ENCODE data around the gene UST.

The UST gene

DNA sequence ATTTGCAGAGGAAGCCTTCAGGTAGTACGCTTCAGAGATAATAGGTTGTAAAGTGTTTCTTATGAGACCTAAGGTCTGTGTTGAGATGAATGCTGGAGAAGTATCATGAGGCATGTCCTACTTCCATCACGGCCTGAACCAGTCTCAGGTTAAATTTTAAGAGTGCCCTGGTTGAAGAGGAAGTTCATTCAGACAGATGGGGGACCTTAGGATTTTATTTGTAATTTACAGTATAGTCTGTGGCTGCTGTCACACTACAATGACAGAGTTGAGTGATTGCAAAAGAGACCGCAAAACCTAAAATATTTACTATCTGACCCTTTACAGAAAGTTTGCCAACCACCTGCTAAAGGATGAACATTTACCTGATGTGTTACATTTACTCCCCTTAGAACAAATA, 70.9 kb downstream of the UST start:
- H3K4me2 ChIP-seq (ENCODE audit: low read length): no peak overlapping the region

DNA sequence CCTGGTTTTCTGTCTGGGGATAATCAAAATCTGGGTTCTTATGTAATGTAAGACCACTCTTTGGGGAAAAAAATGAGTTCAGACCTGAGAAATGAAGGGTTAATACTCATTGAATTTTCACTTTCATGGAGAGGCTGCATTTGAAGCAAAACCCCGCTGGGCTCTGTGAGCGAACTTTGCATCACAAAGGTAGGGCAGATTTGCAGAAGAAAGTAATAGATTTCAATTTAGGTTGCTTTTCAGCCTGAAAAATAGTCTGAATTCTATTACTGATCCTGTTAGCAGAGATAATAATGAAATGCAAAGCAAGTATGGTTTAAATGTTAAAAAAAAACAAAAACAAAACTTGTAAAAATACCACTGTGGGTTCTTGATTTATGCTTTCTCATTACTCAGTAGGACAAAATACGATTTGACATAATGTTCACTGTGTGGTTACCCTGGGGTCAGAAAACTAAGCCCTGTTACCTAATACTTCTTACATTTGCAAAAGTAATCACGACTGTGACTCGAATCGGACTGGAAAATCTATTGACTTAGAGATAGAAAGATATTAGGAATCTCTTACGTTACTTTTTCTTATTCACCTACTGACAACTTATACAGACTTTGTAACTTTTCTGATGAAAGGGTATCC, 72.2 kb downstream of the UST start:
- Histone ChIP-seq H3K4me2 (ENCODE audit: low read length) (no peak overlapping the region), H3K36me3 (ENCODE audit: control insufficient read depth, low read length) (no peaks in the 10 kb centered on the region), H3K4me1 (ENCODE audit: control insufficient read depth, low read length) (no peaks in the 10 kb centered on the region), H4K20me1 (ENCODE audit: control insufficient read depth, insufficient read depth, low read depth, low read length) (no peaks in the 10 kb centered on the region), H3K4me3 (ENCODE audit: low read length) (no peak overlapping the region), H3K27me3 (ENCODE audit: control insufficient read depth, low read length) (peaks cover 6% of the 10 kb centered on the region), H3K27ac (ENCODE audit: low read depth, low read length) (no peak overlapping the region), H3K9me2 (replicated peaks; ENCODE audit: control insufficient read depth, low read length) (no peaks in the 10 kb centered on the region), H3F3A (ENCODE audit: control insufficient read depth, insufficient read depth) (no peaks in the 10 kb centered on the region), H3K9me3 (ENCODE audit: control insufficient read depth, insufficient read depth, low read length) (no peaks in the 10 kb centered on the region), H3K79me2 (ENCODE audit: control insufficient read depth, low read length) (no peaks in the 10 kb centered on the region)
- TF ChIP-seq, protein P1, sequence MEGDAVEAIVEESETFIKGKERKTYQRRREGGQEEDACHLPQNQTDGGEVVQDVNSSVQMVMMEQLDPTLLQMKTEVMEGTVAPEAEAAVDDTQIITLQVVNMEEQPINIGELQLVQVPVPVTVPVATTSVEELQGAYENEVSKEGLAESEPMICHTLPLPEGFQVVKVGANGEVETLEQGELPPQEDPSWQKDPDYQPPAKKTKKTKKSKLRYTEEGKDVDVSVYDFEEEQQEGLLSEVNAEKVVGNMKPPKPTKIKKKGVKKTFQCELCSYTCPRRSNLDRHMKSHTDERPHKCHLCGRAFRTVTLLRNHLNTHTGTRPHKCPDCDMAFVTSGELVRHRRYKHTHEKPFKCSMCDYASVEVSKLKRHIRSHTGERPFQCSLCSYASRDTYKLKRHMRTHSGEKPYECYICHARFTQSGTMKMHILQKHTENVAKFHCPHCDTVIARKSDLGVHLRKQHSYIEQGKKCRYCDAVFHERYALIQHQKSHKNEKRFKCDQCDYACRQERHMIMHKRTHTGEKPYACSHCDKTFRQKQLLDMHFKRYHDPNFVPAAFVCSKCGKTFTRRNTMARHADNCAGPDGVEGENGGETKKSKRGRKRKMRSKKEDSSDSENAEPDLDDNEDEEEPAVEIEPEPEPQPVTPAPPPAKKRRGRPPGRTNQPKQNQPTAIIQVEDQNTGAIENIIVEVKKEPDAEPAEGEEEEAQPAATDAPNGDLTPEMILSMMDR (IDR thresholded peaks at IDR 0.05; ENCODE audit: low read depth, low read length, poor library complexity, severe bottlenecking): no peak
- TF ChIP-seq EZH2phosphoT487 (IDR thresholded peaks at IDR 0.05; ENCODE audit: borderline replicate concordance, low read length): no peak

More for the DNA sequence above, 70.9 kb downstream of the UST start:
- H3K9me3 ChIP-seq (ENCODE audit: control insufficient read depth, insufficient read depth, low read length): no peaks in the 10 kb centered on the region
- no peak overlapping the region for H3K27ac ChIP-seq (ENCODE audit: low read depth, low read length)
- no peak overlapping the region for H3K4me3 ChIP-seq (ENCODE audit: low read length)
- H3K9me2 ChIP-seq (replicated peaks; ENCODE audit: control insufficient read depth, low read length): no peaks in the 10 kb centered on the region
- peaks cover 6% of the 10 kb centered on the region; the same call in 1 of the 2 replicates for H3K27me3 ChIP-seq (ENCODE audit: control insufficient read depth, low read length)
- no peaks in the 10 kb centered on the region for H3K36me3 ChIP-seq (ENCODE audit: control insufficient read depth, low read length)
- TF ChIP-seq, protein P1 (IDR thresholded peaks at IDR 0.05; ENCODE audit: low read depth, low read length, poor library complexity, severe bottlenecking): no peak
- no peak for TF ChIP-seq EZH2phosphoT487 (IDR thresholded peaks at IDR 0.05; ENCODE audit: borderline replicate concordance, low read length)
- H3K79me2 ChIP-seq (ENCODE audit: control insufficient read depth, low read length): no peaks in the 10 kb centered on the region
- H3F3A ChIP-seq (ENCODE audit: control insufficient read depth, insufficient read depth): no peaks in the 10 kb centered on the region
- H3K4me1 ChIP-seq (ENCODE audit: control insufficient read depth, low read length): no peaks in the 10 kb centered on the region
- H4K20me1 ChIP-seq (ENCODE audit: control insufficient read depth, insufficient read depth, low read depth, low read length): no peaks in the 10 kb centered on the region

DNA sequence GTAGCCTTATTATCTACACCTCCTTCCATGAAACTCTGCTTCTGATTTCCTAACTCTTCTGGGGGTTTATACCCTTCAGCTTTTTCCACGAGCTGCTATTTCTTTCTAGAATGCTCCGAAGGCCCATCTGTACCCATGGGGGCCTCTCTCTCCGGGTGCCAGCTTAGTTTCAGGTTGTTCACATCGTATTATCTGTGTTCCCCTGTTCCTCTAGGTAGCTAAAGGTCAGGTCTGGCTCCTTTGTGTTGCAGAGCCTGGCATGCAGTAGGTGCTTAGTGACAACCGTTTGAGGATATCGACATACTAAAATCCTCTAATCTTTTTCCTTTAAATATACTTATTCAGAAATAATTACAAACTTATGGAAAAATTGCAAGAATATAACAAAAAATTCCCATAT, 73.0 kb downstream of the UST start:
- Histone ChIP-seq H3K4me3 (ENCODE audit: low read length) (no peak overlapping the region), H3K79me2 (ENCODE audit: control insufficient read depth, low read length) (no peaks in the 10 kb centered on the region), H3K9me3 (ENCODE audit: control insufficient read depth, insufficient read depth, low read length) (no peaks in the 10 kb centered on the region), H4K20me1 (ENCODE audit: control insufficient read depth, insufficient read depth, low read depth, low read length) (no peaks in the 10 kb centered on the region), H3K4me1 (ENCODE audit: control insufficient read depth, low read length) (no peaks in the 10 kb centered on the region), H3K4me2 (ENCODE audit: low read length) (no peak overlapping the region), H3K9me2 (replicated peaks; ENCODE audit: control insufficient read depth, low read length) (no peaks in the 10 kb centered on the region), H3K36me3 (ENCODE audit: control insufficient read depth, low read length) (no peaks in the 10 kb centered on the region), H3K27me3 (ENCODE audit: control insufficient read depth, low read length) (peaks cover 6% of the 10 kb centered on the region), H3K27ac (ENCODE audit: low read depth, low read length) (no peak overlapping the region), H3F3A (ENCODE audit: control insufficient read depth, insufficient read depth) (no peaks in the 10 kb centered on the region)
- TF ChIP-seq EZH2phosphoT487 (IDR thresholded peaks at IDR 0.05; ENCODE audit: borderline replicate concordance, low read length): no peak
- TF ChIP-seq, protein P1 (IDR thresholded peaks at IDR 0.05; ENCODE audit: low read depth, low read length, poor library complexity, severe bottlenecking): no peak
